Vagina (tissue), 2 donors: Measurements from ENCODE around the gene DIAPH2.

Source experiments
- CTCF ChIP-seq, 3 experiments: fragments of 450-650 bp in 2 of 3; fragments of 200-600 bp in 1 of 3; sonication (generic) in 1 of 3; IDR thresholded peaks; one replicate each; pipeline ENCODE4 v1.5.1; 2017 to 2019; ENCODE audit warnings: antibody characterized with exemption in 3 of 3, mild to moderate bottlenecking in 2 of 3, moderate library complexity in 2 of 3
- POLR2A ChIP-seq, 2 donors: fragments of 450-650 bp; IDR thresholded peaks; one replicate each; pipeline ENCODE4 v1.6.1; 2017; ENCODE audit warnings: antibody characterized with exemption in 2 of 2, mild to moderate bottlenecking in 2 of 2, moderate library complexity in 2 of 2

GRCh38 chrX:97132664-97133415 is 448.2 kb downstream of the DIAPH2 start:
- TF ChIP-seq POLR2A (IDR thresholded peaks at IDR 0.05) (no peak), CTCF (IDR thresholded peaks at IDR 0.05) (no peak)
